HUES48 (cell line): ENCODE results near the gene ZSCAN2.
"Not testable (repeated sequence)": the region's sequence is repeated elsewhere in the genome, so short reads cannot be mapped to it uniquely, and the experiment has no call there.

Experiments used
- H3K27ac ChIP-seq: one replicate; pipeline ENCODE4 v1.7.0; 2013; ENCODE audit warnings: low read depth, low read length, inconsistent platforms
- H3K27me3 ChIP-seq: 2 replicates; pipeline ENCODE4 v1.6.1; 2013; ENCODE audit warnings: mild to moderate bottlenecking, low read length; ENCODE audit not compliant: control insufficient read depth, insufficient read depth
- H3K36me3 ChIP-seq: 2 replicates; pipeline ENCODE4 v1.6.1; 2013; ENCODE audit warnings: low read length; ENCODE audit not compliant: control insufficient read depth, insufficient read depth
- H3K4me1 ChIP-seq: 2 replicates; pipeline ENCODE4 v1.6.1; 2013; ENCODE audit warnings: mild to moderate bottlenecking, low read length; ENCODE audit not compliant: control insufficient read depth, insufficient read depth
- H3K4me3 ChIP-seq: 2 replicates; pipeline ENCODE4 v1.5.1; 2013; ENCODE audit warnings: mild to moderate bottlenecking, low read depth, low read length
- H3K9ac ChIP-seq: 2 replicates; pipeline ENCODE4 v1.6.1; 2013; ENCODE audit warnings: mild to moderate bottlenecking, low read depth, low read length, moderate library complexity
- H3K9me3 ChIP-seq: 2 replicates; pipeline ENCODE4 v1.6.1; 2013; ENCODE audit warnings: low read length; ENCODE audit not compliant: control insufficient read depth, insufficient read depth

ZSCAN2 gene

GRCh38 chr15:84600687-84601554 lies at the start of gene ZSCAN2:
Gene ZSCAN2, plus strand, starts transcription at chr15:84601009. Its CDS starts 2,919 bp downstream, at chr15:84603928.
- H3K27me3 ChIP-seq, result peaks cover 4% of the 10 kb centered on the region; the same call in 1 of the 2 replicates
- H3K36me3 ChIP-seq, result peaks cover 21% of the 10 kb centered on the region
- no peaks in the 10 kb centered on the region for H3K9me3 ChIP-seq
- H3K9ac ChIP-seq, result peak within 1 kb of the TSS; percentile 87
- peaks cover 36% of the 10 kb centered on the region for H3K4me1 ChIP-seq
- H3K4me3 ChIP-seq, result peak within 1 kb of the TSS; percentile 91
- H3K27ac ChIP-seq, result peak within 1 kb of the TSS; percentile 93

- H3K27me3 ChIP-seq, H3K9me3 ChIP-seq, H3K27ac ChIP-seq, H3K36me3 ChIP-seq, H3K4me3 ChIP-seq, H3K9ac ChIP-seq, H3K4me1 ChIP-seq: not testable (repeated sequence)
Measured at GRCh38 chr15:84551624-84552023, 49.2 kb upstream of the ZSCAN2 start.

GRCh38 chr15:84552896-84553295 lies 47.9 kb upstream of the ZSCAN2 start:
- no peaks in the 10 kb centered on the region for H3K27me3 ChIP-seq

GRCh38 chr15:84556690-84557089 lies 44.1 kb upstream of the ZSCAN2 start:
- not testable (repeated sequence) for H3K36me3 ChIP-seq, H3K9me3 ChIP-seq, H3K27me3 ChIP-seq, H3K4me3 ChIP-seq, H3K9ac ChIP-seq, H3K4me1 ChIP-seq, H3K27ac ChIP-seq

More at GRCh38 chr15:84552896-84553295, 47.9 kb upstream of the ZSCAN2 start:
- H3K9me3 ChIP-seq, result no peaks in the 10 kb centered on the region
- H3K27ac ChIP-seq, result no peak overlapping the region
- no peak overlapping the region for H3K4me3 ChIP-seq
- no peaks in the 10 kb centered on the region for H3K36me3 ChIP-seq
- H3K4me1 ChIP-seq, result peaks cover 5% of the 10 kb centered on the region; the same call in 1 of the 2 replicates
- no peak overlapping the region for H3K9ac ChIP-seq

GRCh38 chr15:84568021-84568420 lies 32.8 kb upstream of the ZSCAN2 start:
- H3K36me3 ChIP-seq, H3K9ac ChIP-seq, H3K27ac ChIP-seq, H3K27me3 ChIP-seq, H3K9me3 ChIP-seq, H3K4me3 ChIP-seq, H3K4me1 ChIP-seq: not testable (repeated sequence)

- Histone ChIP-seq H3K27me3 (no peaks in the 10 kb centered on the region), H3K9ac (peak overlapping the region; percentile 64), H3K4me1 (no peaks in the 10 kb centered on the region), H3K9me3 (no peaks in the 10 kb centered on the region), H3K4me3 (peak overlapping the region; percentile 87), H3K36me3 (no peaks in the 10 kb centered on the region), H3K27ac (peak overlapping the region; percentile 66)
Measured at GRCh38 chr15:84570164-84570735, 30.6 kb upstream of the ZSCAN2 start.

GRCh38 chr15:84572231-84572630 lies 28.6 kb upstream of the ZSCAN2 start:
- Histone ChIP-seq H3K9me3 (no peaks in the 10 kb centered on the region), H3K36me3 (no peaks in the 10 kb centered on the region), H3K4me3 (no peak overlapping the region), H3K9ac (no peak overlapping the region), H3K27ac (no peak overlapping the region), H3K4me1 (no peaks in the 10 kb centered on the region), H3K27me3 (no peaks in the 10 kb centered on the region)

GRCh38 chr15:84575493-84575892 lies 25.3 kb upstream of the ZSCAN2 start:
- Histone ChIP-seq H3K4me1 (no peaks in the 10 kb centered on the region), H3K27me3 (no peaks in the 10 kb centered on the region), H3K36me3 (no peaks in the 10 kb centered on the region), H3K27ac (no peak overlapping the region), H3K9me3 (no peaks in the 10 kb centered on the region), H3K4me3 (no peak overlapping the region), H3K9ac (no peak overlapping the region)

GRCh38 chr15:84577891-84578290 lies 22.9 kb upstream of the ZSCAN2 start:
- not testable (repeated sequence) for H3K9ac ChIP-seq, H3K36me3 ChIP-seq, H3K9me3 ChIP-seq, H3K4me3 ChIP-seq, H3K27me3 ChIP-seq, H3K4me1 ChIP-seq, H3K27ac ChIP-seq

GRCh38 chr15:84579261-84579721 lies 21.5 kb upstream of the ZSCAN2 start:
- H3K9me3 ChIP-seq, H3K4me3 ChIP-seq, H3K27ac ChIP-seq, H3K27me3 ChIP-seq, H3K4me1 ChIP-seq, H3K36me3 ChIP-seq, H3K9ac ChIP-seq: not testable (repeated sequence)

- H3K9ac ChIP-seq, H3K36me3 ChIP-seq, H3K27me3 ChIP-seq, H3K4me3 ChIP-seq, H3K4me1 ChIP-seq, H3K9me3 ChIP-seq, H3K27ac ChIP-seq: not testable (repeated sequence)
Measured at GRCh38 chr15:84581676-84582428, 19.0 kb upstream of the ZSCAN2 start.
